HepG2 (cell line): Measurements from ENCODE around the gene CSDE1. TPM values are rescaled to one million over a fixed set of nuclear protein-coding genes. Genes with fewer than 3 reads are reported as not detected.

Experiments
- ATAC-seq: fragments of 200-7000 bp; cut with Tn5 transposase; 3 replicates; pipeline ENCODE4 v1.9.1; 2020; ENCODE audit warnings: mild to moderate bottlenecking, moderate library complexity
- BruUV-seq: library from RNA; stranded (reverse); fragments of 400-500 nt; replicated peaks from 2 replicates; lab custom pipeline; 2021; lab: Mats Ljungman, UMichigan
- CTCF ChIA-PET: fragments of 300-600 bp; formaldehyde crosslinking; extraction: SDS; loops from one replicate; lab custom pipeline; 2021; ENCODE audit warnings: low total read pairs, inconsistent platforms, low intra/inter-chr PET ratio; lab: Yijun Ruan, JAX
- POLR2A ChIA-PET: fragments of 350-600 bp; sonication (Branson Sonifier 250); formaldehyde crosslinking; loops from one replicate; lab custom pipeline; 2020; ENCODE audit warnings: antibody characterized with exemption, inconsistent platforms; lab: Yijun Ruan, JAX
- DNase-seq: peaks from one replicate; pipeline ENCODE4 v3.0.0-alpha.2; 2015; ENCODE audit warnings: low spot score
- FAIRE-seq: peaks from 3 replicates; lab custom pipeline; 2011; peaks lifted over from hg19 to GRCh38; lab: Jason Lieb, UNC
- H2AFZ ChIP-seq: one replicate; pipeline ENCODE4 v1.6.1; 2011; ENCODE audit warnings: low read length, inconsistent platforms
- H3K27ac ChIP-seq: fragments of 300-600 bp; 3 replicates; pipeline ENCODE4 v1.8.0; 2011; ENCODE audit warnings: mixed run types, mild to moderate bottlenecking, mixed read lengths, low read length, inconsistent platforms; ENCODE audit not compliant: insufficient read depth; ENCODE audit errors: extremely low read length
- H3K27me3 ChIP-seq, 2 experiments: fragments of 200-600 bp in 1 of 2; 2 replicates in 1 of 2; 3 replicates in 1 of 2; pipeline versions ENCODE4 v1.6.0 to v1.8.0; 2011; ENCODE audit warnings: low read length in 2 of 2, mild to moderate bottlenecking in 2 of 2, moderate library complexity in 2 of 2, inconsistent platforms in 1 of 2; ENCODE audit not compliant: insufficient read depth in 2 of 2, control insufficient read depth in 1 of 2
- H3K36me3 ChIP-seq, 2 experiments: fragments of 200-600 bp in 1 of 2; replicated peaks in 1 of 2; 2 replicates in 1 of 2; 3 replicates in 1 of 2; pipeline versions ENCODE4 v1.5.1 to v1.8.0; 2011; ENCODE audit warnings: low read length in 2 of 2, inconsistent platforms in 1 of 2; ENCODE audit not compliant: insufficient read depth in 2 of 2, control insufficient read depth in 1 of 2
- H3K4me1 ChIP-seq: 2 replicates; pipeline ENCODE4 v1.5.1; 2012; ENCODE audit warnings: low read length, inconsistent platforms; ENCODE audit not compliant: insufficient read depth
- H3K4me2 ChIP-seq: 2 replicates; pipeline ENCODE4 v1.6.0; 2011; ENCODE audit warnings: low read depth, low read length, inconsistent platforms
- H3K4me3 ChIP-seq, 3 experiments: fragments of 200-600 bp in 1 of 3; sonication (generic), shearing (Covaris generic) in 1 of 3; replicated peaks in 1 of 3; 2 replicates each; pipeline ENCODE4 v1.5.1; 2011 to 2016; ENCODE audit warnings: low read length in 3 of 3, inconsistent platforms in 2 of 3, low read depth in 2 of 3, mild to moderate bottlenecking in 2 of 3, control low read depth in 1 of 3, mixed read lengths in 1 of 3; ENCODE audit not compliant: insufficient read depth in 1 of 3
- H3K79me2 ChIP-seq: one replicate; pipeline ENCODE4 v1.6.1; 2011; ENCODE audit warnings: low read length, inconsistent platforms; ENCODE audit not compliant: insufficient read depth
- H3K9ac ChIP-seq: 2 replicates; pipeline ENCODE4 v1.6.0; 2011; ENCODE audit warnings: mild to moderate bottlenecking, low read depth, low read length, inconsistent platforms; ENCODE audit not compliant: insufficient read depth
- H3K9me3 ChIP-seq: 2 replicates; pipeline ENCODE4 v1.5.1; 2012; ENCODE audit warnings: mild to moderate bottlenecking, low read length
- H4K20me1 ChIP-seq: 2 replicates; pipeline ENCODE4 v1.6.0; 2011; ENCODE audit warnings: inconsistent platforms, mild to moderate bottlenecking, low read length, moderate library complexity; ENCODE audit not compliant: insufficient read depth
- CCDC6 ChIP-seq: sonication (generic); formaldehyde crosslinking; IDR thresholded peaks from 2 replicates; pipeline ENCODE4 v1.8.1; 2022; ENCODE audit warnings: mild to moderate bottlenecking, missing genetic modification reagents, moderate library complexity
- EHMT2 ChIP-seq: fragments of 200-600 bp; sonication (generic); IDR thresholded peaks from 2 replicates; pipeline ENCODE4 v1.7.0; 2017; ENCODE audit warnings: antibody characterized with exemption, low read depth, low read length, borderline replicate concordance
- MIXL1 ChIP-seq: IDR thresholded peaks from 2 replicates; pipeline ENCODE4 v1.6.1; 2016
- MZF1 ChIP-seq: sonication (generic); formaldehyde crosslinking; IDR thresholded peaks from 2 replicates; pipeline ENCODE4 v1.8.1; 2023; ENCODE audit warnings: mild to moderate bottlenecking, missing genetic modification reagents, borderline replicate concordance
- ZBTB33 ChIP-seq: sonication (generic); formaldehyde crosslinking; IDR thresholded peaks from 2 replicates; pipeline ENCODE4 v1.4.0; 2020; ENCODE audit warnings: missing genetic modification reagents
- ZFP36L1 ChIP-seq: sonication (generic); formaldehyde crosslinking; IDR thresholded peaks from 2 replicates; pipeline ENCODE4 v1.8.0; 2022; ENCODE audit warnings: mild to moderate bottlenecking, missing genetic modification reagents, moderate library complexity
- ZNF737 ChIP-seq: sonication (generic); formaldehyde crosslinking; IDR thresholded peaks from 2 replicates; pipeline ENCODE4 v1.5.0; 2020; ENCODE audit warnings: missing genetic modification reagents, mild to moderate bottlenecking, borderline replicate concordance
- ZNF878 ChIP-seq: sonication (generic); formaldehyde crosslinking; IDR thresholded peaks from 2 replicates; pipeline ENCODE4 v1.8.1; 2023; ENCODE audit warnings: mild to moderate bottlenecking, missing genetic modification reagents, moderate library complexity
- WGBS: methylation state at CpG from one replicate; pipeline ENCODE4 v1.1.6; 2017; ENCODE audit warnings: low lambda C conversion rate; 5-methylcytosine and 5-hydroxymethylcytosine counted together
- in situ Hi-C: cut with HindIII; loops from 2 replicates; pipeline ENCODE4 v1.10.0; 2017; ENCODE audit warnings: low pct_unique_long_range_greater_than_20kb; ENCODE audit not compliant: extremely low pct_ligation_motif_present
- intact Hi-C: fragments of 100-400 bp; cut with micrococcal nuclease; formaldehyde crosslinking; loops from one replicate; pipeline ENCODE4 v1.10.0; 2022; ENCODE audit not compliant: unreplicated experiment
- polyA plus RNA-seq, 8 experiments: library from polyadenylated mRNA; depleted of rRNA in 3 of 8; stranded (reverse) in 7 of 8; unstranded in 1 of 8; fragments of >200 nt; fragmentation: Illumina TruSeq in 4 of 8; extraction: Trizol in 4 of 8; gene quantifications; 2 replicates each; pipeline versions ENCODE4 v1.2.1 to v1.2.3, GENCODE V29; 2011 to 2016; ENCODE audit warnings: low read depth in 4 of 8, missing spikeins in 1 of 8, mixed read lengths in 1 of 8; ENCODE audit not compliant: insufficient read depth in 1 of 8
- total RNA-seq, 5 experiments: library from RNA; depleted of rRNA; stranded (reverse); fragments of >200 nt; fragmentation: Illumina TruSeq; extraction: Trizol; gene quantifications; 2 replicates each; pipeline ENCODE4 v1.2.3, GENCODE V29; 2016; ENCODE audit warnings: low read depth in 1 of 5
- TF ChIP-seq, protein P1 (sequence below): sonication (generic); formaldehyde crosslinking; conservative IDR thresholded peaks from 2 replicates; pipeline ENCODE4 v1.4.0; 2020; ENCODE audit warnings: mild to moderate bottlenecking, missing genetic modification reagents, moderate library complexity

CSDE1 gene
- total and polyA plus RNA-seq, 2 of the 13 experiments (the other 11 are each of a cell fraction or from before 2014, with no cell fraction given), result 150 to 313 TPM

- Histone ChIP-seq H3K9ac (no peak overlapping the region), H3K79me2 (no peaks in the 10 kb centered on the region), H3K9me3 (no peaks in the 10 kb centered on the region), H3K4me1 (no peaks in the 10 kb centered on the region), H3K4me2 (no peak overlapping the region), H3K36me3 (no peaks in the 10 kb centered on the region), H3K27me3 (no peaks in the 10 kb centered on the region), H3K27ac (no peak overlapping the region), H4K20me1 (no peaks in the 10 kb centered on the region), H2AFZ (no peak overlapping the region), H3K4me3 (no peak overlapping the region)
- TF ChIP-seq ZNF737, result no peak
- TF ChIP-seq ZBTB33, result peak; percentile 19; the same call in 1 of the 2 replicates
- 74% methylated on average over 4 of the region's 4 CpGs for WGBS
- ATAC-seq (no peak), FAIRE-seq (no peak), DNase-seq (no peak)
- ChIA-PET POLR2A (no interaction called here), CTCF (no interaction called here)
- intact Hi-C loops, result no loop called here
- no TSS peak for BruUV-seq
- in situ Hi-C loops, result no loop called here
Measured at GRCh38 chr1:114764689-114765088, 6.9 kb upstream of the CSDE1 start.

DNA sequence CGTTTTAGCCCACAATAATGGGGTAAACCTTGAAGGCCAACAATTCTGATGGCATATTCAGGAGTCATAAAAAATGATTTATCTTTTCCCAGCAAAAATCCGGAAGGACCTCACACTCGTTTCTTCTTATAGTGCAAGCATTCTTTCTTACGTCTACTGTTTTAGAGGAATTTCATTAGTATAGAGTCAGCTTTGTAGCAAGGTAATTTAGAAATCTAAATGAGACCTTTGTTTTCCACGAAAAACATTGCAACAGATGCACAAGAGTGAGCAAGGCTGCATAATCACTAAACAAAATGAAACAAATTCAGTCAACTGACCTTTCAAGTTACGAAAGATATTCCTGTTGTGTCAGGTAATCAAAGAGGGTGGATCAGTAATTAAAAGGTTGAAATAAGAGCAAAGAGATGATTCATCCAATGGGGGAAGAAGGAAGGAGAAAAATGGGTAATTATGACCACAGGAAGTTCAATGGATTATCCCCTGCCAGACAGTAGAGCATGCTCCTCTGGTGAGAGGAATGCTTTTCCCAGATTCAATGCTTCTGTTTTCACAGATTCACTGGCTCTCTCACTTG is 560 bp upstream of the CSDE1 start:
- H3K27me3 ChIP-seq, result no peaks in the 10 kb centered on the region; a peak in 1 of 5 replicates
- peaks cover 38% of the 10 kb centered on the region for H3K4me1 ChIP-seq
- no peak for ATAC-seq
- TF ChIP-seq ZFP36L1 (CRISPR knock-in tag), result no peak; the same call in 1 of the 2 replicates
- 0 out of 2 replicates have a peak, but pooled peaks have one; percentile 16 for TF ChIP-seq CCDC6 (CRISPR knock-in tag)
- no peak for TF ChIP-seq MZF1 (CRISPR knock-in tag)
- 0 out of 2 replicates have a peak, but pooled peaks have one; percentile 7 for TF ChIP-seq MIXL1 (CRISPR knock-in tag)
- TF ChIP-seq, protein P1, sequence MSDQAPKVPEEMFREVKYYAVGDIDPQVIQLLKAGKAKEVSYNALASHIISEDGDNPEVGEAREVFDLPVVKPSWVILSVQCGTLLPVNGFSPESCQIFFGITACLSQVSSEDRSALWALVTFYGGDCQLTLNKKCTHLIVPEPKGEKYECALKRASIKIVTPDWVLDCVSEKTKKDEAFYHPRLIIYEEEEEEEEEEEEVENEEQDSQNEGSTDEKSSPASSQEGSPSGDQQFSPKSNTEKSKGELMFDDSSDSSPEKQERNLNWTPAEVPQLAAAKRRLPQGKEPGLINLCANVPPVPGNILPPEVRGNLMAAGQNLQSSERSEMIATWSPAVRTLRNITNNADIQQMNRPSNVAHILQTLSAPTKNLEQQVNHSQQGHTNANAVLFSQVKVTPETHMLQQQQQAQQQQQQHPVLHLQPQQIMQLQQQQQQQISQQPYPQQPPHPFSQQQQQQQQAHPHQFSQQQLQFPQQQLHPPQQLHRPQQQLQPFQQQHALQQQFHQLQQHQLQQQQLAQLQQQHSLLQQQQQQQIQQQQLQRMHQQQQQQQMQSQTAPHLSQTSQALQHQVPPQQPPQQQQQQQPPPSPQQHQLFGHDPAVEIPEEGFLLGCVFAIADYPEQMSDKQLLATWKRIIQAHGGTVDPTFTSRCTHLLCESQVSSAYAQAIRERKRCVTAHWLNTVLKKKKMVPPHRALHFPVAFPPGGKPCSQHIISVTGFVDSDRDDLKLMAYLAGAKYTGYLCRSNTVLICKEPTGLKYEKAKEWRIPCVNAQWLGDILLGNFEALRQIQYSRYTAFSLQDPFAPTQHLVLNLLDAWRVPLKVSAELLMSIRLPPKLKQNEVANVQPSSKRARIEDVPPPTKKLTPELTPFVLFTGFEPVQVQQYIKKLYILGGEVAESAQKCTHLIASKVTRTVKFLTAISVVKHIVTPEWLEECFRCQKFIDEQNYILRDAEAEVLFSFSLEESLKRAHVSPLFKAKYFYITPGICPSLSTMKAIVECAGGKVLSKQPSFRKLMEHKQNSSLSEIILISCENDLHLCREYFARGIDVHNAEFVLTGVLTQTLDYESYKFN (CRISPR knock-in tag), result 0 out of 2 replicates have a peak, but pooled peaks have one; percentile 7
- peak; percentile 77; the same call in 1 of the 2 replicates for TF ChIP-seq EHMT2
- peak; percentile 28; the same call in 1 of the 2 replicates for TF ChIP-seq ZNF878 (CRISPR knock-in tag)
- ChIA-PET CTCF (no interaction called here), POLR2A (interaction anchor here (1.0 to 3.6 kb wide), 2 partner anchors 22 to 30 kb away, joined by 3 to 16 read pairs; partner anchors contain the start of gene SIKE1)
- H3K36me3 ChIP-seq, result no peaks in the 10 kb centered on the region
- in situ Hi-C loops (no loop called here), intact Hi-C loops (loop anchor here (5.0 kb wide), 1 partner anchor 41 kb away; the partner anchor contains the start of gene NRAS)
- peak overlapping the region; percentile 78 for H2AFZ ChIP-seq
- peaks cover 44% of the 10 kb centered on the region for H3K79me2 ChIP-seq
- peak overlapping the region; percentile 100 for H3K9ac ChIP-seq
- 13% methylated on average over 6 of the region's 6 CpGs for WGBS
- peak overlapping the region; percentile 98 for H3K27ac ChIP-seq
- FAIRE-seq, result no peak
- H4K20me1 ChIP-seq, result peaks cover 40% of the 10 kb centered on the region
- H3K9me3 ChIP-seq, result no peaks in the 10 kb centered on the region
- H3K4me3 ChIP-seq, result peak overlapping the region; percentile 85 to 100 (median 99)
- peak overlapping the region; percentile 72 for H3K4me2 ChIP-seq
- DNase-seq, result peak; percentile 7
- TSS peak; percentile 86 for BruUV-seq
